ENCODE measurements around the gene STEAP3. TPM values are rescaled to one million over a fixed set of nuclear protein-coding genes. Genes with fewer than 3 reads are reported as not detected.

STEAP3 gene
- total RNA-seq, 1 experiment from 2014 or later = 32.3 TPM

DNA sequence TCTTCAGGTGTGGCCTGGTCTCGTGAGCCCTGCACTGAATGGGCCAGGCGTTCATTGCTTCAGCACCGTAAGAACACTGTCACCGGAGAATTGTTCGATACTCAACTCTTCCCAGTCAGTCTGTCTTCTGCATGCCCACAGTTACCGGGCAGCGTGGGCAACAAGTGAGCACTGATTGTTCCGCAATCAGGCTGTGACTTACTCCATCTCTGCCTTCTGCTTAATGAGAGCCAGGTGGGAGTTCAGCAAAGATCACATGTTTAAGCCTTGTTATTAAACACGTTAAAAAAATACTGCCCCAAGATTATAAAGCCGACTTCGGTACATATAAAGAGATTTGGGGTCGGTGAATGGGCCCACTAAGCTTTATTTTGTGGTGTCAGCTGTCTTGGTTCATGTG is 3.7 kb downstream of the STEAP3 start:
- Histone ChIP-seq H3K4me1 (ENCODE audit: control insufficient read depth in 1 of 2, insufficient read depth in 2 of 2, low read length in 2 of 2) (peaks cover 16 to 21% of the 10 kb centered on the region in 2 experiments; a peak in 3 of 4 replicates), H3K9me2 (ENCODE audit: insufficient read depth) (no peaks in the 10 kb centered on the region), H3K79me2 (ENCODE audit: insufficient read depth, low read length) (peaks cover 45% of the 10 kb centered on the region), H3K4me3 (replicated peaks in 1 of 2; ENCODE audit: low read depth in 1 of 2, low read length in 2 of 2) (no peak overlapping the region), H3K4me2 (ENCODE audit: low read length) (no peak overlapping the region), H3K9ac (ENCODE audit: low read length) (no peak overlapping the region), H3K9me3 (ENCODE audit: control insufficient read depth in 1 of 2, insufficient read depth in 1 of 2, low read depth in 1 of 2, low read length in 2 of 2) (no peaks in the 10 kb centered on the region), H3K36me3 (ENCODE audit: control insufficient read depth in 1 of 2, insufficient read depth in 2 of 2, low read length in 2 of 2) (peaks cover 0 to 7% of the 10 kb centered on the region in 2 experiments; a peak in 1 of 4 replicates), H3K27ac (ENCODE audit: low read depth, low read length) (no peak overlapping the region), H4K20me1 (ENCODE audit: insufficient read depth) (no peaks in the 10 kb centered on the region; the same call in 1 of the 2 replicates), H3K27me3 (ENCODE audit: insufficient read depth, low read length) (no peaks in the 10 kb centered on the region), H2AFZ (ENCODE audit: low read depth, low read length, poor library complexity, severe bottlenecking) (no peak overlapping the region)
- BruUV-seq (replicated peaks) = no TSS peak
- ChIA-PET RAD21 (ENCODE audit: low non-redundant PET in 1 of 2, low total read pairs in 2 of 2, uncharacterized antibody in 2 of 2, unreplicated experiment in 2 of 2) (no interaction called here), POLR2A (no interaction called here), CTCF (no interaction called here)
- ATAC-seq (no peak), DNase-seq (ENCODE audit: low read depth, low spot score) (no peak)
- TF ChIP-seq CBX3 (IDR thresholded peaks at IDR 0.05; ENCODE audit: low read depth) (no peak), TCF7L2 (IDR thresholded peaks at IDR 0.05; ENCODE audit: borderline replicate concordance, extremely low read depth, insufficient read depth, insufficient read length) (no peak), CEBPB (IDR thresholded peaks at IDR 0.05; ENCODE audit: low read depth) (no peak)
- TF ChIP-seq, protein P1, sequence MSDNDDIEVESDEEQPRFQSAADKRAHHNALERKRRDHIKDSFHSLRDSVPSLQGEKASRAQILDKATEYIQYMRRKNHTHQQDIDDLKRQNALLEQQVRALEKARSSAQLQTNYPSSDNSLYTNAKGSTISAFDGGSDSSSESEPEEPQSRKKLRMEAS (IDR thresholded peaks at IDR 0.05) = no peak
- intact Hi-C loops (cut with micrococcal nuclease) = no loop called here

DNA sequence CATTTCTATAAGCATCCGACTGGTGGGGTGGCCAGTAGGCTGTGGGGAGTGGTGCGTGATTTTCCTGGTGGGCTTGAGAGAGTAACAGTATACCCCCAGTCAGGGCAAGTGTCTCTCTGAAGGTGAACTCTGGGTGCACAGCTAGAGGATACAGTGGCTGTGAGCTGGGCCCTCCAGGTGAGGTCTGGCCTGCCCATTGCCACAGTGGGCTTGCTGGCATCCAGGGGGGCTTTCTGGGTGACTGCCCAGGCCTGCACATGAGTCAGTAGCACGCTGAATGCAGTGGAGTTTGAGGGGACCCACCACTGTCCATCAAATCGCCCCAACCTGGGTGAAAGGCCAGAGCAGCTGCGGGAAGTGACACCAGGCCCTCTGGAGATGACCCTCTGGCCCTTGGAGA is 4.5 kb downstream of the STEAP3 start:
- no peaks in the 10 kb centered on the region; the same call in 1 of the 2 replicates for H4K20me1 ChIP-seq (ENCODE audit: insufficient read depth)
- ChIA-PET RAD21 (ENCODE audit: low non-redundant PET in 1 of 2, low total read pairs in 2 of 2, uncharacterized antibody in 2 of 2, unreplicated experiment in 2 of 2) (no interaction called here), POLR2A (no interaction called here), CTCF (no interaction called here)
- ATAC-seq = no peak
- H3K4me1 ChIP-seq (ENCODE audit: control insufficient read depth in 1 of 2, insufficient read depth in 2 of 2, low read length in 2 of 2) = peaks cover 11 to 20% of the 10 kb centered on the region in 2 experiments; a peak in 3 of 4 replicates
- intact Hi-C loops (cut with micrococcal nuclease) = no loop called here
- H3K4me3 ChIP-seq (replicated peaks in 1 of 2; ENCODE audit: low read depth in 1 of 2, low read length in 2 of 2) = no peak overlapping the region
- H3K9me3 ChIP-seq (ENCODE audit: control insufficient read depth in 1 of 2, insufficient read depth in 1 of 2, low read depth in 1 of 2, low read length in 2 of 2) = no peaks in the 10 kb centered on the region
- TF ChIP-seq ELF1 (IDR thresholded peaks at IDR 0.05; ENCODE audit: borderline replicate concordance, low read depth) (no peak), RAD21 (IDR thresholded peaks at IDR 0.05; ENCODE audit: low read depth) (no peak), TCF7L2 (IDR thresholded peaks at IDR 0.05; ENCODE audit: borderline replicate concordance, extremely low read depth, insufficient read depth, insufficient read length) (no peak), ZFX (IDR thresholded peaks at IDR 0.05) (no peak), SRF (IDR thresholded peaks at IDR 0.05; ENCODE audit: low read depth) (no peak), ZNF274 (IDR thresholded peaks at IDR 0.05; ENCODE audit: low read depth, low read length) (no peak), JUND (IDR thresholded peaks at IDR 0.05) (no peak), YY1 (IDR thresholded peaks at IDR 0.05; ENCODE audit: extremely low read depth, insufficient replicate concordance, low read depth, low read length) (no peak), SIN3A (IDR thresholded peaks at IDR 0.05; ENCODE audit: low read depth) (no peak), POLR2AphosphoS5 (IDR thresholded peaks at IDR 0.05; ENCODE audit: low read depth, low read length) (no peak)
- TF ChIP-seq, protein P2, sequence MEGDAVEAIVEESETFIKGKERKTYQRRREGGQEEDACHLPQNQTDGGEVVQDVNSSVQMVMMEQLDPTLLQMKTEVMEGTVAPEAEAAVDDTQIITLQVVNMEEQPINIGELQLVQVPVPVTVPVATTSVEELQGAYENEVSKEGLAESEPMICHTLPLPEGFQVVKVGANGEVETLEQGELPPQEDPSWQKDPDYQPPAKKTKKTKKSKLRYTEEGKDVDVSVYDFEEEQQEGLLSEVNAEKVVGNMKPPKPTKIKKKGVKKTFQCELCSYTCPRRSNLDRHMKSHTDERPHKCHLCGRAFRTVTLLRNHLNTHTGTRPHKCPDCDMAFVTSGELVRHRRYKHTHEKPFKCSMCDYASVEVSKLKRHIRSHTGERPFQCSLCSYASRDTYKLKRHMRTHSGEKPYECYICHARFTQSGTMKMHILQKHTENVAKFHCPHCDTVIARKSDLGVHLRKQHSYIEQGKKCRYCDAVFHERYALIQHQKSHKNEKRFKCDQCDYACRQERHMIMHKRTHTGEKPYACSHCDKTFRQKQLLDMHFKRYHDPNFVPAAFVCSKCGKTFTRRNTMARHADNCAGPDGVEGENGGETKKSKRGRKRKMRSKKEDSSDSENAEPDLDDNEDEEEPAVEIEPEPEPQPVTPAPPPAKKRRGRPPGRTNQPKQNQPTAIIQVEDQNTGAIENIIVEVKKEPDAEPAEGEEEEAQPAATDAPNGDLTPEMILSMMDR (IDR thresholded peaks at IDR 0.05 in 2 of 3, conservative IDR thresholded peaks at IDR 0.05 in 1 of 3; ENCODE audit: borderline replicate concordance in 1 of 3, insufficient read depth in 1 of 3, low read depth in 2 of 3, low read length in 2 of 3) = no peak
- TF ChIP-seq, protein P3, sequence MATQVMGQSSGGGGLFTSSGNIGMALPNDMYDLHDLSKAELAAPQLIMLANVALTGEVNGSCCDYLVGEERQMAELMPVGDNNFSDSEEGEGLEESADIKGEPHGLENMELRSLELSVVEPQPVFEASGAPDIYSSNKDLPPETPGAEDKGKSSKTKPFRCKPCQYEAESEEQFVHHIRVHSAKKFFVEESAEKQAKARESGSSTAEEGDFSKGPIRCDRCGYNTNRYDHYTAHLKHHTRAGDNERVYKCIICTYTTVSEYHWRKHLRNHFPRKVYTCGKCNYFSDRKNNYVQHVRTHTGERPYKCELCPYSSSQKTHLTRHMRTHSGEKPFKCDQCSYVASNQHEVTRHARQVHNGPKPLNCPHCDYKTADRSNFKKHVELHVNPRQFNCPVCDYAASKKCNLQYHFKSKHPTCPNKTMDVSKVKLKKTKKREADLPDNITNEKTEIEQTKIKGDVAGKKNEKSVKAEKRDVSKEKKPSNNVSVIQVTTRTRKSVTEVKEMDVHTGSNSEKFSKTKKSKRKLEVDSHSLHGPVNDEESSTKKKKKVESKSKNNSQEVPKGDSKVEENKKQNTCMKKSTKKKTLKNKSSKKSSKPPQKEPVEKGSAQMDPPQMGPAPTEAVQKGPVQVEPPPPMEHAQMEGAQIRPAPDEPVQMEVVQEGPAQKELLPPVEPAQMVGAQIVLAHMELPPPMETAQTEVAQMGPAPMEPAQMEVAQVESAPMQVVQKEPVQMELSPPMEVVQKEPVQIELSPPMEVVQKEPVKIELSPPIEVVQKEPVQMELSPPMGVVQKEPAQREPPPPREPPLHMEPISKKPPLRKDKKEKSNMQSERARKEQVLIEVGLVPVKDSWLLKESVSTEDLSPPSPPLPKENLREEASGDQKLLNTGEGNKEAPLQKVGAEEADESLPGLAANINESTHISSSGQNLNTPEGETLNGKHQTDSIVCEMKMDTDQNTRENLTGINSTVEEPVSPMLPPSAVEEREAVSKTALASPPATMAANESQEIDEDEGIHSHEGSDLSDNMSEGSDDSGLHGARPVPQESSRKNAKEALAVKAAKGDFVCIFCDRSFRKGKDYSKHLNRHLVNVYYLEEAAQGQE (IDR thresholded peaks at IDR 0.05; ENCODE audit: low read depth) = no peak
- TF ChIP-seq, protein P4, sequence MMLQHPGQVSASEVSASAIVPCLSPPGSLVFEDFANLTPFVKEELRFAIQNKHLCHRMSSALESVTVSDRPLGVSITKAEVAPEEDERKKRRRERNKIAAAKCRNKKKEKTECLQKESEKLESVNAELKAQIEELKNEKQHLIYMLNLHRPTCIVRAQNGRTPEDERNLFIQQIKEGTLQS (IDR thresholded peaks at IDR 0.05) = no peak
- no peak overlapping the region for H2AFZ ChIP-seq (ENCODE audit: low read depth, low read length, poor library complexity, severe bottlenecking)
- no peak overlapping the region for H3K4me2 ChIP-seq (ENCODE audit: low read length)
- no peak overlapping the region for H3K27ac ChIP-seq (ENCODE audit: low read depth, low read length)
- BruUV-seq (replicated peaks) = no TSS peak
- H3K27me3 ChIP-seq (ENCODE audit: insufficient read depth, low read length) = no peaks in the 10 kb centered on the region
- no peak overlapping the region for H3K9ac ChIP-seq (ENCODE audit: low read length)
- DNase-seq (ENCODE audit: low read depth, low spot score) = no peak
- H3K79me2 ChIP-seq (ENCODE audit: insufficient read depth, low read length) = peaks cover 50% of the 10 kb centered on the region
- no peaks in the 10 kb centered on the region for H3K9me2 ChIP-seq (ENCODE audit: insufficient read depth)
- H3K36me3 ChIP-seq (ENCODE audit: control insufficient read depth in 1 of 2, insufficient read depth in 2 of 2, low read length in 2 of 2) = peaks cover 0 to 7% of the 10 kb centered on the region in 2 experiments; a peak in 1 of 4 replicates

Data from HCT116 (cell line).